H9 (cell line): Measurements from ENCODE around the gene SPECC1L. TPM values are rescaled to one million over a fixed set of nuclear protein-coding genes. Genes with fewer than 3 reads are reported as not detected.
A peak's percentile ranks its signal among the peaks of the same experiment; 100 is the strongest.

Source experiments
- DNase-seq: peaks from one replicate; pipeline ENCODE4 v3.0.0-alpha.2; 2017
- H2AFZ ChIP-seq: one replicate; pipeline ENCODE4 v1.6.1; 2013; ENCODE audit warnings: mild to moderate bottlenecking, low read length, control low read depth, moderate library complexity
- H2AK5ac ChIP-seq: 2 replicates; pipeline ENCODE4 v1.6.1; 2013; ENCODE audit warnings: low read length, control low read depth, mixed read lengths; ENCODE audit not compliant: insufficient read length
- H2BK120ac ChIP-seq: one replicate; pipeline ENCODE4 v1.6.1; 2013; ENCODE audit warnings: low read depth, mild to moderate bottlenecking, low read length, control low read depth, inconsistent platforms; ENCODE audit not compliant: poor library complexity, severe bottlenecking
- H2BK12ac ChIP-seq: 2 replicates; pipeline ENCODE4 v1.6.1; 2013; ENCODE audit warnings: low read length, control low read depth, mixed read lengths, low read depth; ENCODE audit not compliant: insufficient read length
- H2BK15ac ChIP-seq: 2 replicates; pipeline ENCODE4 v1.6.1; 2013; ENCODE audit warnings: low read depth, low read length, control low read depth
- H2BK20ac ChIP-seq: one replicate; pipeline ENCODE4 v1.6.1; 2013; ENCODE audit warnings: low read depth, mild to moderate bottlenecking, low read length, control low read depth, inconsistent platforms; ENCODE audit not compliant: poor library complexity, severe bottlenecking
- H2BK5ac ChIP-seq: 2 replicates; pipeline ENCODE4 v1.6.1; 2013; ENCODE audit warnings: low read length, control low read depth, mixed read lengths; ENCODE audit not compliant: insufficient read length
- H3K14ac ChIP-seq: 2 replicates; pipeline ENCODE4 v1.6.1; 2013; ENCODE audit warnings: low read length, control low read depth; ENCODE audit not compliant: insufficient read depth
- H3K18ac ChIP-seq: 2 replicates; pipeline ENCODE4 v1.6.1; 2013; ENCODE audit warnings: low read depth, mild to moderate bottlenecking, mixed read lengths, low read length, control low read depth; ENCODE audit not compliant: insufficient read length
- H3K23ac ChIP-seq: 2 replicates; pipeline ENCODE4 v1.6.1; 2013; ENCODE audit warnings: low read length, control low read depth, mixed read lengths, low read depth; ENCODE audit not compliant: insufficient read length
- H3K23me2 ChIP-seq: 2 replicates; pipeline ENCODE4 v1.6.1; 2013; ENCODE audit warnings: low read depth, mild to moderate bottlenecking, mixed read lengths, low read length, control low read depth; ENCODE audit not compliant: insufficient read length, poor library complexity, severe bottlenecking
- H3K27ac ChIP-seq: 2 replicates; pipeline ENCODE4 v1.5.1; 2013; ENCODE audit warnings: low read length, control low read depth, mixed read lengths, low read depth; ENCODE audit not compliant: insufficient read length
- H3K27me3 ChIP-seq: 2 replicates; pipeline ENCODE4 v1.6.1; 2013; ENCODE audit warnings: low read length, control low read depth, inconsistent platforms; ENCODE audit not compliant: insufficient read depth
- H3K4ac ChIP-seq: 2 replicates; pipeline ENCODE4 v1.6.1; 2013; ENCODE audit warnings: low read depth, mild to moderate bottlenecking, control low read depth, inconsistent platforms, low read length, moderate library complexity
- H3K4me1 ChIP-seq: 2 replicates; pipeline ENCODE4 v1.6.1; 2013; ENCODE audit warnings: low read length, control low read depth, inconsistent platforms; ENCODE audit not compliant: insufficient read depth
- H3K4me2 ChIP-seq: 2 replicates; pipeline ENCODE4 v1.6.1; 2013; ENCODE audit warnings: low read length, control low read depth, mixed read lengths; ENCODE audit not compliant: insufficient read length, insufficient read depth
- H3K56ac ChIP-seq: 2 replicates; pipeline ENCODE4 v1.6.1; 2013; ENCODE audit warnings: low read depth, mild to moderate bottlenecking, mixed read lengths, low read length, control low read depth; ENCODE audit not compliant: insufficient read length
- H3K79me1 ChIP-seq: 2 replicates; pipeline ENCODE4 v1.6.1; 2013; ENCODE audit warnings: low read depth, mild to moderate bottlenecking, moderate library complexity, low read length, control low read depth, inconsistent platforms; ENCODE audit not compliant: insufficient read depth, poor library complexity, severe bottlenecking
- H3K79me2 ChIP-seq: 2 replicates; pipeline ENCODE4 v1.6.1; 2013; ENCODE audit warnings: low read length, control low read depth, inconsistent platforms; ENCODE audit not compliant: insufficient read depth
- H3K9ac ChIP-seq: 2 replicates; pipeline ENCODE4 v1.6.1; 2013; ENCODE audit warnings: low read length, control low read depth, mixed read lengths; ENCODE audit not compliant: insufficient read length; ENCODE audit errors: extremely low read depth
- H3K9me3 ChIP-seq: one replicate; pipeline ENCODE4 v1.6.1; 2013; ENCODE audit warnings: low read depth, low read length, inconsistent platforms; ENCODE audit not compliant: control insufficient read depth
- H3T11ph ChIP-seq: one replicate; pipeline ENCODE4 v1.6.1; 2013; ENCODE audit warnings: mild to moderate bottlenecking, low read length, control low read depth, inconsistent platforms
- H4K20me1 ChIP-seq: one replicate; pipeline ENCODE4 v1.6.1; 2013; ENCODE audit not compliant: control insufficient read depth, insufficient read length, insufficient read depth
- H4K5ac ChIP-seq: 2 replicates; pipeline ENCODE4 v1.6.1; 2013; ENCODE audit warnings: low read depth, mild to moderate bottlenecking, mixed read lengths, low read length, control low read depth; ENCODE audit not compliant: insufficient read length
- H4K8ac ChIP-seq: replicated peaks from 2 replicates; pipeline ENCODE4 v1.6.1; 2013; ENCODE audit warnings: low read length, control low read depth, mixed read lengths, low read depth; ENCODE audit not compliant: insufficient read length
- H4K91ac ChIP-seq: 2 replicates; pipeline ENCODE4 v1.6.1; 2013; ENCODE audit warnings: low read depth, mild to moderate bottlenecking, moderate library complexity, mixed read lengths, low read length, control low read depth; ENCODE audit not compliant: insufficient read length
- H3K27ac Mint-ChIP-seq, 3 experiments: 2 replicates in 2 of 3; 3 replicates in 1 of 3; pipeline ENCODE4 v1.8.0; 2020 to 2021; ENCODE audit warnings: mixed read lengths in 3 of 3, mild to moderate bottlenecking in 1 of 3, moderate library complexity in 1 of 3
- H3K27me3 Mint-ChIP-seq: 2 replicates; pipeline ENCODE4 v1.8.0; 2021; ENCODE audit warnings: low read depth, mild to moderate bottlenecking, moderate library complexity, mixed read lengths
- H3K36me3 Mint-ChIP-seq, 3 experiments: 2 replicates in 2 of 3; 3 replicates in 1 of 3; pipeline ENCODE4 v1.8.0; 2020 to 2021; ENCODE audit warnings: low read depth in 3 of 3, mixed read lengths in 3 of 3; ENCODE audit not compliant: insufficient read depth in 1 of 3
- H3K4me1 Mint-ChIP-seq, 2 experiments: 2 replicates each; pipeline ENCODE4 v1.8.0; 2020; ENCODE audit warnings: mixed read lengths in 2 of 2
- H3K4me3 Mint-ChIP-seq, 2 experiments: 2 replicates in 1 of 2; 3 replicates in 1 of 2; pipeline ENCODE4 v1.8.0; 2020 to 2021; ENCODE audit warnings: mild to moderate bottlenecking in 2 of 2, mixed read lengths in 2 of 2, moderate library complexity in 1 of 2
- H3K9me3 Mint-ChIP-seq, 2 experiments: 2 replicates in 1 of 2; 3 replicates in 1 of 2; pipeline ENCODE4 v1.8.0; 2020; ENCODE audit warnings: mild to moderate bottlenecking in 2 of 2, mixed read lengths in 2 of 2, moderate library complexity in 1 of 2
- CTCF ChIP-seq: fragments of 200-600 bp; sonication (generic); conservative IDR thresholded peaks from 3 replicates; pipeline ENCODE4 v1.8.0; 2021; ENCODE audit warnings: antibody characterized with exemption, mild to moderate bottlenecking
- WGBS: extraction: QIAGEN DNeasy Blood & Tissue Kit; methylation state at CpG from one replicate; pipeline ENCODE4 v1.1.7; 2013; ENCODE audit warnings: missing lambda C conversion rate, low lambda C conversion rate, mixed read lengths; ENCODE audit not compliant: insufficient read length; ENCODE audit errors: extremely low coverage; 5-methylcytosine and 5-hydroxymethylcytosine counted together
- total RNA-seq: library from RNA; stranded (reverse); gene quantifications from 2 replicates; pipeline ENCODE4 v1.2.1, GENCODE V29; 2021

SPECC1L gene
- total RNA-seq, 1 experiment from 2014 or later: 57.1 TPM

DNA sequence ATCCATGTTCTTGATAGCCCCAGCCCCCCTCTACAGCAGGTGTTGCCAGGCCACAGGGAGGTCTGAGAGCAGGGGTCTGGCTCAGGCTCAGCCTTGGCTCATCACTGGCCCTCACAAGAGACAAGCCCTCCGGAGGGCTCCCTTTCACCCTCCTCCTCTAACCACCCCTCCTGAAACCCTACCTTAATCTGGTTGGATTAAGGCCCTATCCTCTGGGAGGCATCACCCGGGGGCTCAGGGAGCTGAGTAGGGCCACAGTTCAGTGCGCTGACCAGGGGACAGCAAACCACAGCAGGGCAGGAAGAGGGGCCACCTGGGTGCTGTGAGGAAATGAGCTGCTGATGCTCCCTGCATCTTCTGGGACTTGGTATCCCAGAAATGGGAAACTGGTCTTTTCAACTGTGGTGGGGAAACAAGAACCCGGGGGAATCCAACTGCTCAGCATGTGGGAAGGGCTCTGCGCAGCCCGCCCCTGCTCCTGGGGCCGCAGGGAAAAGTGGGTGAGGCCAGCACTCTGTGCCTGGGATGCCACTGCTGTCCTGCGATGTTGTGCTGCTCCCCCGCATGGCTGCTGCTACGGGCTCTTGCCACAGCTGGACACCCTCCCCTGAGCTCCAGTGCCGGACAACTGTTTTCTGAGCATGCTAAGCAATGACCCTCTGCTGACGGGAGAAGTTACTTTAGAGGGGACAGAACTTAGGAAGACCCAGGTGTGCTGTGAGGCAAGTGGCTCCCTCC is 174.3 kb downstream of the SPECC1L start:
- WGBS: no CpG with 5 or more reads among the region's 12 CpGs
- Histone ChIP-seq H3K79me1 (no peaks in the 10 kb centered on the region), H2AK5ac (no peak overlapping the region), H2BK5ac (no peak overlapping the region), H2BK20ac (no peak overlapping the region), H3K9ac (no peak overlapping the region), H3K23me2 (peaks cover 5% of the 10 kb centered on the region), H3K23ac (no peak overlapping the region), H4K8ac (no peak overlapping the region), H3T11ph (no peak overlapping the region), H3K56ac (no peak overlapping the region), H3K4ac (no peak overlapping the region), H2BK15ac (no peak overlapping the region), H2BK120ac (no peak overlapping the region), H3K14ac (no peak overlapping the region), H2AFZ (no peak overlapping the region), H3K9me3 (no peaks in the 10 kb centered on the region), H3K4me1 (0 out of 2 replicates have a peak, but pooled peaks cover 2% of the 10 kb centered on the region), H3K27me3 (no peaks in the 10 kb centered on the region), H2BK12ac (no peak overlapping the region), H3K27ac (no peak overlapping the region), H3K4me2 (no peak overlapping the region), H3K79me2 (no peaks in the 10 kb centered on the region), H4K5ac (no peak overlapping the region), H3K18ac (no peak overlapping the region), H4K91ac (no peak overlapping the region), H4K20me1 (no peaks in the 10 kb centered on the region)
- Mint-ChIP-seq H3K4me3 (no peak overlapping the region), H3K36me3 (no peaks in the 10 kb centered on the region), H3K9me3 (no peaks in the 10 kb centered on the region; a peak in 1 of 5 replicates), H3K27me3 (no peaks in the 10 kb centered on the region; the same call in 1 of the 2 replicates), H3K27ac (no peak overlapping the region; a peak in 1 of 7 replicates), H3K4me1 (peaks cover 10 to 18% of the 10 kb centered on the region in 2 experiments)
- no peak for TF ChIP-seq CTCF
- peak; percentile 35 for DNase-seq
